ENCODE measurements around the gene IP6K1.

Gene IP6K1

GRCh38 chr3:49727924-49728361 is 58.4 kb downstream of the IP6K1 start:
- peaks cover 8% of the 10 kb centered on the region for H3K79me2 ChIP-seq (ENCODE audit: insufficient read depth, low read length)
- TF ChIP-seq CTCF (conservative IDR thresholded peaks at IDR 0.05; ENCODE audit: low read length) = no peak
- no peak for TF ChIP-seq EZH2phosphoT487 (IDR thresholded peaks at IDR 0.05; ENCODE audit: borderline replicate concordance)
- H4K20me1 ChIP-seq (ENCODE audit: insufficient read depth, low read length, poor library complexity, severe bottlenecking) = peaks cover 6% of the 10 kb centered on the region
- no peak overlapping the region for H3K4me2 ChIP-seq (ENCODE audit: low read depth, low read length, poor library complexity, severe bottlenecking)
- H3K36me3 ChIP-seq (ENCODE audit: insufficient read depth, low read length) = peaks cover 40% of the 10 kb centered on the region; the same call in 1 of the 2 replicates
- H3K9ac ChIP-seq (ENCODE audit: low read depth, low read length, poor library complexity, severe bottlenecking) = no peak overlapping the region
- peaks cover 11% of the 10 kb centered on the region for H3K4me1 ChIP-seq (ENCODE audit: insufficient read depth, low read length, poor library complexity, severe bottlenecking)
- H3K9me3 ChIP-seq (ENCODE audit: insufficient read depth, low read depth, low read length) = no peaks in the 10 kb centered on the region
- H3K9me2 ChIP-seq (replicated peaks; ENCODE audit: low read depth, low read length) = no peaks in the 10 kb centered on the region
- no peaks in the 10 kb centered on the region for H3F3A ChIP-seq (ENCODE audit: low read depth)
- H3K4me3 ChIP-seq (ENCODE audit: low read length, poor library complexity, severe bottlenecking) = no peak overlapping the region
- no peaks in the 10 kb centered on the region for H3K27me3 ChIP-seq (ENCODE audit: insufficient read depth, low read length, poor library complexity, severe bottlenecking)
- no peak overlapping the region for H2AFZ ChIP-seq (ENCODE audit: low read length)

DNA sequence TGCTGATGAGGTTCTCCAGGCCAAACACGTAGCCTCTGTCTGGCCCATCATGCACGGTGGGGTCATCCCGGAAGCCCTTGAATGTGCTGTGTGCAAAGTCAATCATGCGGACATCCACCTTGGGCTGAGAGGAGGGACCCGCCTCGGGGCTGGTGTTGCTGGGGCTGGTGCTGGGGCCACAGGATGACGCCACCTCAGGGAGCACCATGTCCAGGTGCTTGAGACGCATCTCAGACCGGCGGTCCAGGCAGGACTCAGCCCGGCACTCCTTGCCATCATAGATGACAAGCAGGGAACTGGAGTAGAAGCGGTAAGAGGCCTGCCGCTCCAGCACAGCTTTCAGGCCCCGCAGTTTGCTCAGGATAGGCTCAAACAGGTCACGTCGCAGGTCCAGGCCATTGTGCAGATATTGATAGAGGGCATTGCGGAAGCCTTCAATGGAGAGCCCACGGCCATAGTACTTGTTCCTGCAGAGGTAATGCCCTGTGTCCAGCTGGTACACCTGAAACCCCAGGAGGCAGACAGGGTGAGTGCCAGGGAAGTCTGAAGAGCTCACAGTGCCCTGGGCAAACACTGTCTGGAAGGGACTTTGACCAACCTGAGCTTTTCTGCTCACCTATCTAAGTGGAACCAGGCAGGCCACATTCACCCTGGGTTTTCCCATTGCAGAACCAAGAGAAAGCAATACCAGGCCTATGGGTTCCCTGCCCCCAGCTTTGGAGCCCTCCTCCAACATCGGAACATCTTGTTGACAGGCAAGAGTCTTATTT is 59.0 kb downstream of the IP6K1 start:
- Histone ChIP-seq H3K4me2 (ENCODE audit: low read depth, low read length, poor library complexity, severe bottlenecking) (no peak overlapping the region), H3K27me3 (ENCODE audit: insufficient read depth, low read length, poor library complexity, severe bottlenecking) (no peaks in the 10 kb centered on the region), H3K4me1 (ENCODE audit: insufficient read depth, low read length, poor library complexity, severe bottlenecking) (peaks cover 17% of the 10 kb centered on the region), H4K20me1 (ENCODE audit: insufficient read depth, low read length, poor library complexity, severe bottlenecking) (peaks cover 12% of the 10 kb centered on the region), H3K36me3 (ENCODE audit: insufficient read depth, low read length) (peaks cover 35% of the 10 kb centered on the region; the same call in 1 of the 2 replicates), H3K9me2 (replicated peaks; ENCODE audit: low read depth, low read length) (no peaks in the 10 kb centered on the region), H3K79me2 (ENCODE audit: insufficient read depth, low read length) (peaks cover 14% of the 10 kb centered on the region), H3F3A (ENCODE audit: low read depth) (no peaks in the 10 kb centered on the region), H2AFZ (ENCODE audit: low read length) (no peak overlapping the region), H3K9ac (ENCODE audit: low read depth, low read length, poor library complexity, severe bottlenecking) (no peak overlapping the region), H3K9me3 (ENCODE audit: insufficient read depth, low read depth, low read length) (no peaks in the 10 kb centered on the region), H3K4me3 (ENCODE audit: low read length, poor library complexity, severe bottlenecking) (no peak overlapping the region)
- no peak for TF ChIP-seq CTCF (conservative IDR thresholded peaks at IDR 0.05; ENCODE audit: low read length)

- H3K4me3 ChIP-seq (ENCODE audit: low read length, poor library complexity, severe bottlenecking) = no peak overlapping the region
- peaks cover 31% of the 10 kb centered on the region; the same call in 1 of the 2 replicates for H3K36me3 ChIP-seq (ENCODE audit: insufficient read depth, low read length)
- peaks cover 17% of the 10 kb centered on the region for H3K4me1 ChIP-seq (ENCODE audit: insufficient read depth, low read length, poor library complexity, severe bottlenecking)
- no peak overlapping the region for H2AFZ ChIP-seq (ENCODE audit: low read length)
- peaks cover 19% of the 10 kb centered on the region for H3K79me2 ChIP-seq (ENCODE audit: insufficient read depth, low read length)
- no peaks in the 10 kb centered on the region for H3F3A ChIP-seq (ENCODE audit: low read depth)
- no peaks in the 10 kb centered on the region for H3K27me3 ChIP-seq (ENCODE audit: insufficient read depth, low read length, poor library complexity, severe bottlenecking)
- peaks cover 14% of the 10 kb centered on the region for H4K20me1 ChIP-seq (ENCODE audit: insufficient read depth, low read length, poor library complexity, severe bottlenecking)
- H3K9ac ChIP-seq (ENCODE audit: low read depth, low read length, poor library complexity, severe bottlenecking) = no peak overlapping the region
- H3K9me2 ChIP-seq (replicated peaks; ENCODE audit: low read depth, low read length) = no peaks in the 10 kb centered on the region
- no peaks in the 10 kb centered on the region for H3K9me3 ChIP-seq (ENCODE audit: insufficient read depth, low read depth, low read length)
- no peak overlapping the region for H3K4me2 ChIP-seq (ENCODE audit: low read depth, low read length, poor library complexity, severe bottlenecking)
- TF ChIP-seq EZH2phosphoT487 (IDR thresholded peaks at IDR 0.05; ENCODE audit: borderline replicate concordance) (no peak), CTCF (conservative IDR thresholded peaks at IDR 0.05; ENCODE audit: low read length) (no peak)
These were observed 60.2 kb downstream of the IP6K1 start for GRCh38 chr3:49725906-49726681.

Data from Loucy (cell line).